DOHH2 (cell line): Measurements from ENCODE around the gene LUZP1.

Source experiments
- CTCF ChIP-seq: fragments of 200-600 bp; sonication (generic); IDR thresholded peaks from one replicate; pipeline ENCODE4 v1.5.1; 2014; ENCODE audit warnings: antibody characterized with exemption, mild to moderate bottlenecking, low read depth, low read length; ENCODE audit not compliant: poor library complexity, severe bottlenecking
- EZH2phosphoT487 ChIP-seq: fragments of 200-600 bp; sonication (generic); IDR thresholded peaks from 2 replicates; pipeline ENCODE4 v1.6.1; 2017; ENCODE audit warnings: borderline replicate concordance, mild to moderate bottlenecking, antibody characterized with exemption, low read length, moderate library complexity, mixed read lengths

- TF ChIP-seq CTCF = no peak
- TF ChIP-seq EZH2phosphoT487 = no peak
Observed at GRCh38 chr1:23122023-23122748, 46.5 kb downstream of the LUZP1 start.
